Panc1 (cell line): ENCODE data around the gene SPRY1.

Experiments used
- POLR2AphosphoS5 ChIP-seq: IDR thresholded peaks from 2 replicates; pipeline ENCODE4 v1.6.1; 2012; ENCODE audit warnings: mild to moderate bottlenecking, low read depth, low read length, moderate library complexity
- TF ChIP-seq, protein P1 (sequence below): fragments of 450-650 bp; IDR thresholded peaks from 2 replicates; pipeline ENCODE4 v1.5.1; 2017; ENCODE audit warnings: mild to moderate bottlenecking

DNA sequence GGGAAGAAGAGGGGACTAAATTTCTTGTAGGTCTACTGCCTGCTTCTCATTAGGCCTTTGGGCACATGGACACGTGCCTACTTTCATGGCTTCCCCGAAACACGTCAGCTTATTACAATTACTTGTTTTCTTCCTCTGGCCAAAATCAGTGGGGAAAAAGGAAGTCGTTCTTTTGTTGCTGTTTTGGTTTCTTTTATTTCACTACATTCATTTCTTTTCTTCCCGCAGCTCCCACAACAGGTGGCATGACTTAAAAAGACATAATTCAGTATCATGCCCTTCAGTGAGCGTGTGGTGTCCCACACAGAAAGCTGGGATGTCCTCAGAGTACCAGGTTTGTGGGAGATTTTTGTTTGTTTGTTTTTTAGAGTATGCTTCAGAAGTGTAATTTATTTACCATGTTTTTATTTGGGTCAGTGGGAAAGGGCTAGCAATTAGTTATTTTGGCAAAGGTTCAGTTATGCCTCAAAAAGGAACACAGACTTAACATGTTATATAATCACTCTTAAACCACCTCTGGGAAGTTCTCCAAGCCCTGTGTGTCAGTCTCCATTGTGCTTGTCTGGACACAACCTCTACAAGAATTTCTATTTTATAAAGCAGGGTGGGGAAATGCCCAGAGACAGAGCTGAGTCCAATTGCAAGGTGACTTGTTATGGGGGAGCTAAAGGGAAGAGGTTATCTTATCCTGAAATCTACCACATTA, 44.2 kb upstream of the SPRY1 start:
- TF ChIP-seq POLR2AphosphoS5, result no peak
- TF ChIP-seq, protein P1, sequence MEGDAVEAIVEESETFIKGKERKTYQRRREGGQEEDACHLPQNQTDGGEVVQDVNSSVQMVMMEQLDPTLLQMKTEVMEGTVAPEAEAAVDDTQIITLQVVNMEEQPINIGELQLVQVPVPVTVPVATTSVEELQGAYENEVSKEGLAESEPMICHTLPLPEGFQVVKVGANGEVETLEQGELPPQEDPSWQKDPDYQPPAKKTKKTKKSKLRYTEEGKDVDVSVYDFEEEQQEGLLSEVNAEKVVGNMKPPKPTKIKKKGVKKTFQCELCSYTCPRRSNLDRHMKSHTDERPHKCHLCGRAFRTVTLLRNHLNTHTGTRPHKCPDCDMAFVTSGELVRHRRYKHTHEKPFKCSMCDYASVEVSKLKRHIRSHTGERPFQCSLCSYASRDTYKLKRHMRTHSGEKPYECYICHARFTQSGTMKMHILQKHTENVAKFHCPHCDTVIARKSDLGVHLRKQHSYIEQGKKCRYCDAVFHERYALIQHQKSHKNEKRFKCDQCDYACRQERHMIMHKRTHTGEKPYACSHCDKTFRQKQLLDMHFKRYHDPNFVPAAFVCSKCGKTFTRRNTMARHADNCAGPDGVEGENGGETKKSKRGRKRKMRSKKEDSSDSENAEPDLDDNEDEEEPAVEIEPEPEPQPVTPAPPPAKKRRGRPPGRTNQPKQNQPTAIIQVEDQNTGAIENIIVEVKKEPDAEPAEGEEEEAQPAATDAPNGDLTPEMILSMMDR, result no peak
